CD4-positive, alpha-beta T cell treated with Interleukin-6 at 100 ng/mL for 8 hours (primary cell): ENCODE results near the gene XYLT2.
"Not testable (repeated sequence)": the region's sequence is repeated elsewhere in the genome, so short reads cannot be mapped to it uniquely, and the experiment has no call there.

Experiments
- DNase-seq: peaks from one replicate; pipeline ENCODE4 v3.0.0-alpha.2; 2020; ENCODE audit warnings: mixed read lengths, low spot score

XYLT2 gene

DNA sequence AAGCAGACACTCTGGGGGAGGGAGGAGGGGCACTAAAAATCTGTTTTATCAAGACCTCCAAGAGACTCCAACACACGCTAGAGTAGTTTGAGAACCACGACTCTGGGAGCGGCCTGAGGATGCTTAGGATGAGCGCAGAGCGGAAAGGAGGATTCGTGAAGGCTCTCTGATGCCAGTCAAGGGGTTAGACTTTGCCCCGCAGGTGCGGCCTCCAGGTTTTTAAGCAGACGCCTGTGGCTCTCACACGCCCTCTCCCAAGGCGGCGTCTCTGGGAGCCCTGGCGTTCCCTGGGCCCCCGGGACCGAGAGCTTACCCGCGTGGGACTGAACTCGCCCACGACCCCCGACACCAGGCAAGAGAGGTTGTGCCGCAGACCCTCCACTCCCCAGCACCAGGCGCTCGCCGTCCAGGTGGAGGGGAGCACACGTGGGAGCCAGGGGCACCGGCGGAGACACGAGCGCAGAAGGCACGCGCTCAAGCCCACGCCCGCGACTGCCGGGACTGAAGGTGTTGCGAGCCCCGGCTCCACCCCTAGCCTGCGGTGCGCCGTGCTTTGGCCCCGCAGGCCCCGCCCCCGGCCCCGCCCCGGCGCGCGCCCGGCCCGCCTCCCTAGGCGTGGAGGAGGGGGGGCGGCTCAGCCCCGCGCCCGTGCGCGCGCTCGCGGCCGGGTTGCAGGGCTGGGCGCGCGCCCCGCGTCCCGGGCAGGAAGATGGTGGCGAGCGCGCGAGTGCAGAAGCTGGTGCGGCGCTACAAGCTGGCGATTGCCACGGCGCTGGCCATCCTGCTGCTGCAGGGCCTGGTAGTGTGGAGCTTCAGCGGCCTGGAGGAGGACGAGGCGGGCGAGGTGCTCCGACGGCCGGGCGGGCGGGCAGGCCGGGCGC lies at the start of gene XYLT2:
Gene XYLT2 (plus strand): TSS at position 695 of the 881 bp plus-strand sequence. CDS start 15 bp downstream, at position 710.
- peak; percentile 91 for DNase-seq

DNA sequence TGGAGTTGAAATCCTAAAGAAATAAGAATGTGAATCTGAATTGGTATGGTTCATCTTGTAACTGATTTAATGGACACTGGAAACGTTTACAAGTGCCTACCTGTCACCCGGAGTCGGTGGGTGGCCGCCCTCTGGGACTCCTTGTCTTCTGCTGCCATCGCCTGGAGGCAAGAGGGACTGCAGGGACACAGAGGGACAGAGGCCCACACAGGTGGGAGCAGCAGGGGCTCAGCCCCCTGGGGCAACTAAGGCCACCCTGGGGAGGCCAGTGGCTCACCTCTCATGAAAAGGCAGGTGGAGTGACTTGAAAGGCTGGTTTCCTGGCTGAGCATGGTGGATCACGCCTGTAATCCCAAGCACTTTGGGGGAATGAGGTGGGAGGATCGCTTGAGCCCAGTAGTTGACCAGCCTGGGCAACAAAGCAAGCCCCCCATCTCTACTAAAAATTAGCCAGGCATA lies 48.5 kb upstream of the XYLT2 start:
- DNase-seq: peak; percentile 71

DNA sequence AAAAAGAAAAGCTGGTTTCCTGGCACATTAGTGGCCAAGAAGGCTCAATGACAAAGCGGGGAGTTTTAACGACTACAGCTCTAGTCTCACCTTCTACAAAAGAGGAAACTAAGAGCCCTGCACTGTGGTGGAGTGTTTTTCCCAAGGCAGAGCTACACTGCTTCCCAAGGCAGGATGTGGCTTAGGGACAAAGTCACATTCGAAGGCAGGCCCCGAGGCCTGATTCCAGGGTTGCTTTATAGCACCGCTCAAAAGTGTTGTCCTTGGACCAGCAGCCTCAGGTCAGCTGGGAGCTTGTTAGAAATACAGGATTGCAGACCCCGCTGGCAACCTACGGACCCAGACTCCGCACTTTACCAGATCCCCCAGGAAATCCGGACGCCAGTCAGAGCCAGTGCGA lies 47.9 kb upstream of the XYLT2 start:
- no peak for DNase-seq

DNA sequence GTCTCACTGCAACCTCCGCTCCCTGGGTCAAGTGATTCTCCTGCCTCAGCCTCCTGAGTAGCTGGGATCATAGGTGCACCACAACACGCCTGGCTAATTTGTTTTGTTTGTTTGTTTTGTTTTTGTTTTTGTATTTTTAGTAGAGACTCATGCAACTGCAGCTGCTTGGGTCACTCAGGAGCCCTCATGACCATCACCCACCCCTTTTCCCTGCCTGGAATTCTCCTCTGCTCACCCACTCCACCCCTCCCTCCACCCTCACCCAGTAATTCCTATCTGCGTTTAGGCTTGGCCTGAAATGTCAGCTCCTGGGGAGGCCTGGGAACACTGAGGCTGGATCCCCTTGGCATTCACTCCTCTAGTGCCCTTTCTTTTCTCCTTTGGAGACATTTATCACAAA lies 46.1 kb upstream of the XYLT2 start:
- DNase-seq: no peak

DNA sequence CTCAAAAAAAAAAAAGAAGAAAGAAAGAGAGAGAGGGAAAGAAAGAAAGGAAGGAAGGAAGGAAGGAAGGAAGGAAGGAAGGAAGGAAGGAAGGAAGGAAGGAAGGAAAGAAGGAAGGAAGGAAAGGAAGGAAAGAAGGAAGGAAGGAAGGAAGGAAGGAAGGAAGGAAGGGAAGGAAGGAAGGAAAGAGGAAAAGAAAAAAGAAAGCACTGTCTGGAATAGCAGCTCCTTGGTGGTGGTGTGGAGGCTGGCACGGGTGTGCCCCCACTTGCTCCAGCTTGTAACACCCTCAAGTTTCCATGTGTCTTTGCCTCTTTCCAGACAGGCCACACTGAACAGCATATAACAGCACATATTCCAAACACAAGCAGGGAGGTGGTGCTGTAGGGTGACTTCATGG lies 45.1 kb upstream of the XYLT2 start:
- DNase-seq: not testable (repeated sequence)

DNA sequence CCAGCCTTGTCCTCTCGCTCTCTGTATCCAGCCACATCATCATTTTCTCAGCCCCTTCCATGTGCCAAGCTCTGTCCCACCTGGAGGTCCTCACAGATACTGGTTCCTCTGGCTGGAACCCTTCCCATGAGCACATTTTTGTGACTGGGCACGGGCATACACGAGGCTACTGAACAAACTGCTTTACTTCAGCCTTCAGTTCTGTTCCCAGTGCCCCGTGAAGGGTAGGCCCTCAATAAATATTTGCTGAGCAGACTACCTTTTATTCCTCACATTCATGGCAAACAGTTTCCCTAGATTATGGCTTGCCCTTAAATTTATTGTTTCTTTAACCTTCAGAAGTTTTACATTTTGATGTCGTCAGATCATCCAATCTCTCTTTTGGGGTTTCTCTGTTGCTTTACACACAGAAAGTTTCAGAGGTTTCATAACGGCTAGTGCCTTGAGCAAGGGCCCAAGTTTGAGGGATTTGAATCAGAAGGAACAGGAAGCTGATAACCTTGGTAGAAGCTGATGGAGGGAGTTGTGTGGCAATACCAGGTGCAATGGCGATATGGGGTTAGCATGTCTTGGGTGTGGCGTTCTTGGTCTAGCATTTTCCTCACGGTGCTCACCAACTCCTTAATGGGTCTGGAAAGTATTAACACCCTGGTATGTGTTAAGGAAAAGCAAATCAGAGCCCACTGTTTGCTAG lies 43.9 kb upstream of the XYLT2 start:
- no peak for DNase-seq

DNA sequence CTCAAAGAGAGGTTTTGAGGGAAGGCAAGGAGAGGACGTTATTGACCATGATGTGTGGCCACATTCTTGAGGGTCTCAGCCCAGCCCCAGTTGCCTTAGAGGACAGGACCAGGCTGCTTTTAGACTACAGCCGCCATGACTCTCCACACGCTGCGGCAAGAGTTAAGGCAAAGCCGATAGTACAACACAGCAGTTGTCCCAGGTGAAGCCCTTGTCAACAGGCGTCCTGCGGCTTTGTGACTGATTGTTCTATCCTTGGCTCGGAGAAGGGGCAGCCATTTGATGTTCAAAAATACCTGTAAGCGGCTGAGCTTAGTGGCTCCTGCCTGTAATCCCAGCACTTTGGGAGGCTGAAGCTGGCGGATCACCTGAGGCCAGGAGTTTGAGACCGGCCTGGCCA lies 42.9 kb upstream of the XYLT2 start:
- DNase-seq: no peak

DNA sequence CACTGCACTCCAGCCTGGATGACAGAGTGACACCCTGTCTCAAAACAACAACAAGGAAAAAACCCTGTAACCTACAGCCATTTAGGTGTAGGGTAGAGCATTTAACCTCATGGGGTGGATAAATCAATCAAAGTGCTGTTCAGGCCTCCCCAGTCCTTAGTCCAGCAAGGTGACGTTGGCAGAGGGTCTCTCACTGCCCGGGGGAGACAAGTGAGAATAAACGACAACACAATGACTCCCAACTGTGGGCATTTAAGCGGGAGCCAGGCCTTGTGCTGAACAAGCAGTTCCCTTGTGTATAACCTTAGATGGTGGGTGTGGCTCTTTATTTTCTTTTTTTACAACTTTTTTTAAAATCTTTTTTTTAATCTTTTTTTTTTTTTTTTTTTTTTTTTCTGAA lies 42.3 kb upstream of the XYLT2 start:
- DNase-seq: no peak

DNA sequence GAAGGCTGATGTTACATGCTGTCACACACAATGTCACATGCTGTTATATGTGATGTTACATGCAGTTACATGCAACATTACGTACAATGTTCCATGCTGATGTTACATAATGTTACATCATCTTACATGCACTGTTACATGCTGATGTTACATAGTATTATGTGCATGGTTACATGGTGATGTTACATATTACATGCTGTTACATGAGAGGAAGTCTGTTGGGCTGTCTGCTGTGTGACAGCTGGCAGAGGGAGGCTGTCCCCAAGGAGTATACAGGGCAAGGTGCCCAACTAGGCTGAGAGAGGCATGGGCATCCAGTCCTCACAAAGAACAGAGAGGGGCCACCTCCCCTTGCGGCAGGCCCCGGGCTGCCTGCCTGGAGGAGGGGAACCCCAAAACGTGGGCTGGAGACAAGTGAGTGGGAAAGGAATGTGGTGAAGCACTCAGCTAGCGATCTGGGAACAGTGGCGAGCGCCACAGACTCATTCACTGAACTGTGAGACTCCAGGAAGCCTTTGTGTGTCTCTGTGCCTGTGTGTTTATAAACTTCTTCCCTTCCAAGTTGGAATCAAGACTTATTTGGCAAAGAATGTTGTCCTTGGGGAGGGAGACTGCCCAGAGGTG lies 41.0 kb upstream of the XYLT2 start:
- DNase-seq: no peak

DNA sequence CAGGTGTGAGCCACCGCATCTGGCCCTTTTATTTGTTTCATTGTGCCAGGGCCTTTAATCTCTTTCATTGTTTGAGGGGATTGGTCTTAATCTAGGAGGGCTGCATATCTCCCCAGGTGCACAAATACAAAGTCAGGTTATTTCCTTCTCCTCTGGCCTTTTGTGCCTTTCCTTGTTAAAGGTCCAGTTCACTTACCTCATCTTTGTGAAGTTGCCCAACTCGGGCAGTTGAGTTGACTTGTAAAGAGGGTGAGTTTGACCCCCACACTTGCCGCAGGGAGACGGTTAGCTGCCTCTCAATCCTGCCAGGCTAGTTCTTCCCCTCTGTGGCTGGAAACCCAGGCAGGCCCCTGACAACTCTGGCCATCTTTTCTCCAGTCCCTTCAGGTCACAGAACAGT lies 38.3 kb upstream of the XYLT2 start:
- DNase-seq: no peak

DNA sequence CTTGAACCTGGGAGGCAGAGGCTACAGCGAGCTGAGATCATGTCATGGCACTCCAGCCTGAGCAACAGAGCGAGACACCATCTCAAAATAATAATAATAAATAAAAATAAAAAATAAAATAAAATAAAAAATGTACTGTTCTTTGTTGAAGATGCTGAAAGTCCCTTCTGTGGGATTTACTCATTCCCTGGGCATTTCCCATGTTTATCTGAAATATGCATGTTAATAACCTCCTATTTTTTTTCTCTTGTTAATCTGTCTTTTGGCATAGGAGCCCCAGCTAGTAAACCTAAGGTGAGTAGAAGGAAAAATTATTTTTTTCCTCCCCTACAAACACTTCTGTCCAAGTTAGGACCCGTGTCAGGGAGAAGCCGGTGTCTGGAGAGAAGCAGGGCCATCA lies 37.3 kb upstream of the XYLT2 start:
- DNase-seq: no peak

DNA sequence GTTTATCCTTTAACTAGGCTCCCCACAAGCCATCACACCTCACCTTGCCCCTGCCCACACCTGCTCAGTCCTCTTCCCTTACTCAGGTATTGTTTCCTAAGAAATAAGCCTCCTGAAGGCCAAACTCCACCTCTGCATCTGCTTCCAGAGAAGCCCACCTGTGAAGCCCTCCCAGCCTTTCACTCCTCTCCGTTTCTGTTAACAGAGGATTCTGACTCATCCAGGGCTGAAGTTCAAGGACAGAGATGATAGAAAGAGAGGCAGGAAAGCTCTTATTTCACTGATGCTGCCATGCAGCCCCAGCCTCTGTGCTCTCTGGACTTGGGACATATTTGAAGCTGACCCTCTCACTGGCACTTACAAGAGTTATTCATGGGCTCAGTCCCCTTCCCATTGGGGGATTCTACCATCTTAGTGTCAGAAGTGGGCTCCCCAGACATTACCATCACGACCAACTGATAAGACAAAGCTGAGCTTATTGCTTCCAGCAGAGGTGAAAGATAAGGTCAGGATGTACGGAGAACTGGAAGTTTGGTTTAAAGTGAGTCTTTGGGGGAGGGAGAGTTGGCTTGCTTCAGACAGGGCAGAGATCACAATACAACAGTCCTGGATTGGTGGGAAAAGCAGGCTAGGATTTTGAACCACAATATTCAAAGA lies 35.3 kb upstream of the XYLT2 start:
- no peak for DNase-seq

DNA sequence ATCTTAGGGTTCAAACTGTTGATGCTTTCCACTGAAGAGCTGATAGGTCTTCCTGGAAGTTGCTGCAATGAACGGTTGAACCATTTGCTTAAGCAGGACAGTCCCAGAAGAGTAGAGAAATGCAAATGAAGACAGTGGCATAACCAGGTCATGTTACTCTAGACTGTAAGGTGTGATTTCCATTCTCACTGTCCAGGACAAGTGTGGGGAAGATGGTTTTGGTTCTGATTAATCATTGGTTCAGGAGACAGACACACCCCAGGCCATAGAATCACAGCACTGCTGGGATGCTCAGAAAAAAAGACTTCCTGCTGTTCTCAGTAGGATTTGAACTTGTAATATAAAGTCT lies 34.8 kb upstream of the XYLT2 start:
- no peak for DNase-seq

DNA sequence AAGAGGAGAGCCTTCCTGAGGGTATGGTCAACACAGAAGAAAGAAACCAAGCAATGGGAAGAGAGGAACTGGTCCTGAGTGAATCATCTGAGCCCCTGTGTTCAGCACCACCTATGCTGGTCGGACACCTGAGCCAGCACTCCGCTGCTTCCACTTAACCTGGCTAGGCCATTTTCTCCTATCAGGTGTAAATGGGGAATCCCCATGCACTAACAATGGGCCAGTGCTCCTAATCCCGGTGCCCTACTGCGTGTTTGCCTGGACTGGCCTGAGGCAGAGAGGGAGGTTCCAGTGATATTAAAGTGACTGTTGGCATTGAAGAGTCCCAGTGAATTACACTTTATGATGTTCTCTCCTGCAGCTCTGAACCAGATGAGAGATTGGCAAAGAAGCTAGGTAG lies 34.4 kb upstream of the XYLT2 start:
- DNase-seq: no peak

DNA sequence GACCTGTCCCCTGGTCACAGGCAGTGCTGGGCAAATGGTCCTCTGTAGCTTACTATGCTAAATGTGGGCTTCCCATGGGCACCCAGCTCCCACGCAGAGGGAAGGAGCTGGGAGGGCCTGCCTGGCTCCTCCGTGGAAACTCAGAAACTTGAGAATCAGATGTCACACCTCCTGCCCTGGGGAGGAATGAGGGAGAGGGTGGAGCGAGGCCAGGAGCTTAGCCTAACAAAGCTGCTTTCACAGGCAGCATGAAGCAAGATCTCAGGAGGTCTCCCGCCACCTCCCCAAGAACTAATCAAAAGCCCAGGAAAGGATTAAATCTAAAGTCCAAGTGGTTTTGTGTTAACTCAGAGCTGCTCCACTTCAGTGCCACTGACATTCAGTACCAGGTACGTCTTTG lies 33.6 kb upstream of the XYLT2 start:
- no peak for DNase-seq

DNA sequence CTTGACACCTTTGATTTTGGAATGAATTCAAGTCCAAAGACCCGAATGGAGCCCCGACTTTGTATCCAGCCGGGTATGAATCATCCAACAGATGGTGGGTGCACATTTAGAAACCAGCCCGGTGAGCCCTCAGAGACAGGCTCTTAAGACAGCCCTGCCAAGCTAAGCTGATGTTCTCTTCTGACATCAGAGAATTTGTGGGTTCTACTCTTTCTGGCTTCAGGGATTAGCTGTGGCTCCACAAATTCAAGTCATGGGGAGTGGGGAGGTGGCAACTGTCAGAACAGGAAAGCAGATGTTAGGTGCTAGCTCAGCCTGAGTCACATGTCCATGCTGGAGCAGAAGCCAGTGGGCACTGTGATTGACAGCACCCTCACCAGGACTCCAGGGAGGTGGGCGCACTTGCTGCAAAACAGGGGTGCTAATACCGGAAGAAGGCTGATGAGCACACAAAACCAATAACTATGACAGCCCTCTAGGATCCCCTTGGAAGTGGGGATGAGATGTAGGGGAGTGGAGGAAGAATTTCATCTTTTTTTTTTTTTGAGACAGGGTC lies 31.4 kb upstream of the XYLT2 start:
- DNase-seq: no peak

DNA sequence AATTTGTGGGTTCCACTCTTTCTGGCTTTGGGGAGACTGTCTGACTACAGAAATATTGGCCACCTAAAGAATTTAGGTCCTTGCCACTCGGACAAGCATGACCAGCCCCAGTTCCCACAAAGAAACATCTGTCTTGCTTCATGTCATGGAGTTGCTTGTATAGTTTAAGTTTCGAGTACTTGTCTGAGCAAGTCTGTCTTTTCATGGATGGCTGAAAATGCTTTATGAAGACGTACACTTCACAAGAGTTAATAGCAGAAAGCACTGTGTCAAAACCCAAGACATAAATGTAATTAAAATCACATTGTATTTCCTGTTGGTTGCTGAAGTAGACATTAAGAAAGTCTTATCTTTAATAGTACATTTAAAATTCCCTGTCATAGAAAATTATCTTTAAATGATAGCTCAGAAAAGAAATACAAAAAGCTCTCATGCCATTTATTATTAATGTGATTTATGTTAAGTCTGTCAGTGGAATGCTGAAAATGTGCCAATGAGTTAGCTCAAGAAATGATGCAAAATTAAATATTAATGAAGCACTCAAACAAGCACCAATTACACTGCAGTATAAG lies 29.8 kb upstream of the XYLT2 start:
- no peak for DNase-seq

DNA sequence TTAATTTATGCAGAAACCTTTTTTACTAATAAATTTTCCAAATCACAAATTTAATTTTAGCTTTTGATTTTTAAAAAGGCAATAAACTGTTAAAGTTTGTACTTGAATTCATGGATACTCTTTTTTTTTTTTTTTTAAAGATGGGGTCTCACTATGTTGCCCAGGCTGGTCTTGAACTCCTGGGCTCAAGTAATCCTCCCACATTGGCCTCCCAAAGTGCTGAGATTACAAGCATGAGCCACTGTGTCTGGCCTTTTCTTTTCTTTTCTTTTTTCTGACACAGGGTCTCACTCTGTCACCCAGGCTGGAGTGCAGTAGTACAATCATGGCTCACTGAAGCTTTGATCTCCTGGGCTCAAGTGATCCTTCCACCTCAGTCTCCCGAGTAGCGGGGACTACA lies 29.3 kb upstream of the XYLT2 start:
- not testable (repeated sequence) for DNase-seq

DNA sequence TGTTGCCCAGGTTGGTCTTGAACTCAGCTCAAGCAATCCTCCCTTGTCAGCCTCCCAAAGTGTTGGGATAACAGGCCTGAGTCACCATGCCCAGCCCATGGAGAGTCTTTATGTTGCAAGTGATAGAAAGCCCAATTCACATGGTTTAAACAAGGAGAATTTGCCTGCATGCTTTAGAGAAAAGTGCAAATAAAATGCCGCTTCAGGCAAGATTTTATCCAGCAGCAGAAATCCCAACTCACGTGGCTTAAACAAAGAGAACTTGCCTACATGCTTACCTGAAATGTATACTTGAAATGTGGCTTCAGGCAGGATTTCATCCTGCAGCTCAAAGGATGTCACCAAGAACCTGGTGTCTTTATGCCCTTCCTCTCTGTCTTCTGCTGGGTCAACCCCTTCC lies 28.8 kb upstream of the XYLT2 start:
- no peak for DNase-seq

DNA sequence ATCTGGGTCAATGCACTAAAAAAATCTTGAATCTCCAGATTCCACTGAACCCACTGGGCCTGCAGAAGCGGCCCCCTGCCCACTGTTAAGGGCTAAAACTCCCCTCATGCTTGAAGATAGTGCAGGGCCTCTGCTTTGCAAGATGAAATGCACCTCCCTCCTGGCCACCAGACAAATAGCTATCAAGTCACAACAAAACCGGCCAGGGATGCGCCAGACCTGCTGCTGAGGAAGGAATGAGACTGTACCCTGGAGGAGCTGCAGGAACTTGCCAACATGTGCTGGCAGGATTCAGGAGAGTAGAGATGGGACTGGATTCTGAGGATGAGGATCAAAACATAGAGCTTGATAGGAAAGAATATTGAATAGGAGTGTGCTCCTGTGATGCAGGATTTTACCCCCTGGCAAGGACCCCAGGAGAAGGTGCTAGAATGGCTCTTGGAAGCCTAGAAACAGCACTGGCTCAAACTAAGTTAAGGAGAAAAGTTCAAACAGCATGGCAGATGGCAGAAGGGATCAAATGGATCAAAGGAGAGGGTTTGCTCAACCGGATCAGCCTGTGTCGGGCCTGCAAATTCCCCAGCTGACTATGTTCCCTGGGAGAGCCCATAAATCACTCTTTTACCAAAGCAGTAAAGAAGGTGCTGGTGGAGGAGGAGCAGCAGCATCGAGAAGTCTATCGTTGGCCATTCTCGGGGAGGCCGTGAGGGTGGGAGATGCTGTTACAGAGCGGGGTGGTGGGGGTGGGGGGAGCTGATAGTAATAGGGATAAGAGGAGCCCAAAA lies 27.2 kb upstream of the XYLT2 start:
- DNase-seq: no peak
